Stimulated activated CD8-positive, alpha-beta memory T cell treated with anti-CD3 and anti-CD28 coated beads, Interleukin-12 subunit alpha, Interleukin-12 subunit beta, amount 100 ng/mL, for 24 hours (primary cell): ENCODE data around the gene MPZL3.

Experiments used
- DNase-seq: peaks from one replicate; pipeline ENCODE4 v3.0.0-alpha.2; 2020; ENCODE audit errors: extremely low read depth

Gene MPZL3

GRCh38 chr11:118251858-118252652 is at the start of gene MPZL3:
MPZL3 (minus strand) TSS chr11:118252365; CDS start chr11:118252294, 71 bp downstream.
- peak; percentile 54 for DNase-seq

- DNase-seq: no peak
Observed at GRCh38 chr11:118301600-118302195, 49.5 kb upstream of the MPZL3 start.

GRCh38 chr11:118295815-118296454 is 43.8 kb upstream of the MPZL3 start:
- no peak for DNase-seq

DNA sequence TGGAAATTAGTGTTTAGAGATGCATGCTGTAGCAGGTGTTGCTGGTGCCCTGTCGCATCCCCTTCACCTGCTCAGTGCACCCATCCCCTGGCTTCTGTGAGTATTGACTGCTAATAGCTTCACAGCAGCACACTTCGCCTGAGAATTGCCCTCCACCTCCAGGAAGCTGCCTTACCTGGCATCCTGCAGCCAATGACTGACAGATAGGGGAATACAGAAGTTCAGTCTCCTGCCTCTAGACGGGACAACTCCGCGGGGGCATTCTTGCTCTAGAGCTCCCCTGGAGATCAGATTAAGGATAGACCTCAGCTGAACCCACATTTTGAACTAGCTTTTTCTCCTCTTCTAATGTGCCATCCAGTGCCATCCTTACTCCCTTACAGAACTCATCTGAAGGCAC is 43.0 kb upstream of the MPZL3 start:
- no peak for DNase-seq

GRCh38 chr11:118294053-118294452 is 41.9 kb upstream of the MPZL3 start:
- no peak for DNase-seq

- no peak for DNase-seq
Observed at GRCh38 chr11:118291477-118292135, 39.4 kb upstream of the MPZL3 start.

DNA sequence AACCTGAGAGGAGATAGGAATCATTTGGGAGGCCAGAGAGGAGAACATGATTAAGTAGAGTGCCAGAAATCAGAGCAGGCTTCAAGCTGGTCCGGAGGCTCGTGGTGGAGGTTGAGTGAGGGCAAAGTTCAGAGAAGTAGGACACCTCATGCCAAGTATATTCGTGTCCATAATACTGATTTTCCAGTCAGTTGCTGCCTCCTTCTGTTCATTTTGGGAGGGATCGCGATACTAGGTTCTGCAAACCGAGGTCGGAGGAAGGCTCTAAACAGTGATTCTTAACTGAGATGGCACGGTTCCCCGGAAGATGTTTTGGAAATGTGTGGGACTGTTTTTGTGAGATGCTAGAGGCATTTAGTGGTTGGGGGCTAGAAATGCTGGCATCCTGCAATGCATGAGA is 38.8 kb upstream of the MPZL3 start:
- DNase-seq: no peak

GRCh38 chr11:118289401-118289800 is 37.2 kb upstream of the MPZL3 start:
- no peak for DNase-seq

- DNase-seq: no peak
Observed at GRCh38 chr11:118287006-118287405, 34.8 kb upstream of the MPZL3 start.

- no peak for DNase-seq
Observed at GRCh38 chr11:118286545-118286944, 34.4 kb upstream of the MPZL3 start.

- DNase-seq: no peak
Observed at GRCh38 chr11:118283756-118284350, 31.7 kb upstream of the MPZL3 start.

- no peak for DNase-seq
Observed at GRCh38 chr11:118283037-118283636, 31.0 kb upstream of the MPZL3 start.

GRCh38 chr11:118282606-118283005 is 30.4 kb upstream of the MPZL3 start:
- no peak for DNase-seq

DNA sequence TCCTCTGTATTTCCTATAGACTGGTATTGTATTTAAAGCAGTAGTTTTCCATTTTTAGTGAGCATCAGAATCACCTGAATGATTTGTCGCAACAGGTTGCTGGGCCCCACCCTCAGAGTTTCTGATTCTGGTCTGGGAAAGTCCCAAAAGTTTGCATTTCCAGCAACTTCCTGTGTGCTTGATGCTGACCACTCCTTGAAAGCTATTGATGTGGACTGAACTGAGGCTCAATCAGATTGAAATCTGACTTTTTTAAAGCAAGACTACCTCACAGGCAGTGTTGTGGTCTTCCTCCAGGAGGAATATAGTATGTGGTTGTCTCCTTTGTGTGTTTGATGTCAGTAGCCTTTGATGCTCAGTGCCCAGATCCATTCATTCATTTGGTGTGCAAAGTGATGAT is 29.1 kb upstream of the MPZL3 start:
- no peak for DNase-seq

DNA sequence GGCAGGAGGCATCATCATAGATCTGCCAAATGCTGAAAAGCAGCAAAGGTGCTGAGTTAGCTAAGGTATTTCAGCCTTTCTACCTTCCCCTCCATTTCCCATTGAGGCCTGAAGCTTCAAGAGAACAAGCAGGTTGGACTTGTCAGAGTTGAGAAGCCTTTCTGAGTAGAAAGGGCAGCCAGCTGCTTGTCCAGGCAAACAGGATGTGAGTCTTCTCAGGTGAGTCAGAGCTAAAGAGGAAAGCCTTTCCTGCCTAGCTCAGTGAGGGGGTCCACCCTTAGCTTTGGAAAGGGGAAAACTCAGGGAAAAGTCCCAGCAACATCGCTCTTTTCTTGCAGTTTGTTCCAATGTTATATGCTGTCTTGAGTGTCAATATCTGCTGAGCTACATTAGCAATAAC is 25.1 kb upstream of the MPZL3 start:
- DNase-seq: no peak

DNA sequence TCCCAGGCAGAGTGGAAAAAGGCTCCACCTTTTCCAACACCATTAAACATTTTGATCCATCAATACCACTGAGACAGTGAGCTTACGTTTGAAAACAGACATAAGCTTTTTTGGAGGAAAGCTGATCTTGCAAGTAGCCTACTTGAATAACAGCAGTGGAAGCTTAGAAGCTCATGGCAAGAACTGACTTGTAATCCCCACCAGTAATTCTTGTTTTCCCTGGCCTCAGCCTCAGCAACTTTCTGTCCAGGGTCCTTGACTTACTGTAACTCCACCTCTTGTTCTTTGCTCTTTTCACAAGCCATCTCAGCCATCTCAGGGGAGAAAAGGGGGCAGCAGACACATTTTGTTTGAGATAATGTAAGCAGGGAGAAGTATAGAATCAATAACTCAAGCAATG is 24.3 kb upstream of the MPZL3 start:
- DNase-seq: no peak

- no peak for DNase-seq
Observed at GRCh38 chr11:118275176-118275575, 23.0 kb upstream of the MPZL3 start.

- DNase-seq: no peak
Observed at GRCh38 chr11:118274186-118274585, 22.0 kb upstream of the MPZL3 start.

GRCh38 chr11:118272001-118272400 is 19.8 kb upstream of the MPZL3 start:
- no peak for DNase-seq

DNA sequence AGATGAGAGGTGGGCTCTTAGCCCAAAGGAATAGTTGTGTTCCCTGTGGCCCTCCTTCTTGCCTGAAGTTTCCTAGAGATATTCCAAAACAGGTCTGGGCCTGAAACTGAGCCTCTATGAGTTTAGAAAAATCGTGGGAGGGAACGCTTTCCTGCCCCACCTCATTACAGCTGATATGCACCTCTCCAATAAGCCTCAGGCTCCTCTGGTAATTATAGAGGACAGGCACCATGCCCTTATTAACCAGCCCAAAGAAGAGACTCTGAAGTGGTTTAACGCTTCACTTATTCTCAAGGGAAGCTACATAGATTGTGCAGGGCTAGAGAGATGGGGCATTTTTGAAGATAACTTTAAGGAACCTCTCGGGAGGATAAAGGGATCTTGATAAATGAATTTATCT is 15.3 kb upstream of the MPZL3 start:
- no peak for DNase-seq

GRCh38 chr11:118265954-118266353 is 13.8 kb upstream of the MPZL3 start:
- DNase-seq: no peak
